ENCODE data around the gene PRM2.

The PRM2 gene

GRCh38 chr16:11280616-11281522, 4.6 kb upstream of the PRM2 start, which contains the start of gene PRM1:
TSS of gene PRM1 (minus strand) at chr16:11281330. CDS start at chr16:11281238, 92 bp downstream.
- TF ChIP-seq CTCF (IDR thresholded peaks at IDR 0.05; ENCODE audit: low read depth, low read length), result no peak
- no peak within 1 kb of the TSS for H3K4me3 ChIP-seq (ENCODE audit: low read depth, low read length)
- no peaks in the 10 kb centered on the region for H3K27me3 ChIP-seq
- H3K36me3 ChIP-seq, result no peaks in the 10 kb centered on the region
- no peaks in the 10 kb centered on the region for H3K4me1 ChIP-seq
- DNase-seq, result no peak
- H3K9me3 ChIP-seq, result no peaks in the 10 kb centered on the region

- no peak for DNase-seq
- Histone ChIP-seq H3K36me3 (no peaks in the 10 kb centered on the region), H3K9me3 (no peaks in the 10 kb centered on the region), H3K27me3 (no peaks in the 10 kb centered on the region), H3K4me1 (no peaks in the 10 kb centered on the region), H3K4me3 (ENCODE audit: low read depth, low read length) (no peak overlapping the region)
- TF ChIP-seq CTCF (IDR thresholded peaks at IDR 0.05; ENCODE audit: low read depth, low read length), result no peak
Measured at GRCh38 chr16:11278681-11279628, 2.7 kb upstream of the PRM2 start.

- H3K9me3 ChIP-seq, result no peaks in the 10 kb centered on the region
- H3K36me3 ChIP-seq, result no peaks in the 10 kb centered on the region
- no peak for TF ChIP-seq CTCF (IDR thresholded peaks at IDR 0.05; ENCODE audit: low read depth, low read length)
- H3K4me1 ChIP-seq, result no peaks in the 10 kb centered on the region
- H3K4me3 ChIP-seq (ENCODE audit: low read depth, low read length), result no peak overlapping the region
- no peak for DNase-seq
- H3K27me3 ChIP-seq, result no peaks in the 10 kb centered on the region
Measured at GRCh38 chr16:11277607-11278337, 1.5 kb upstream of the PRM2 start.

- Histone ChIP-seq H3K36me3 (no peaks in the 10 kb centered on the region), H3K27me3 (no peaks in the 10 kb centered on the region), H3K4me3 (ENCODE audit: low read depth, low read length) (no peak overlapping the region), H3K9me3 (no peaks in the 10 kb centered on the region), H3K4me1 (no peaks in the 10 kb centered on the region)
- DNase-seq, result no peak
- TF ChIP-seq CTCF (IDR thresholded peaks at IDR 0.05; ENCODE audit: low read depth, low read length), result no peak
Measured at GRCh38 chr16:11276896-11277593, 765 bp upstream of the PRM2 start.

GRCh38 chr16:11274964-11275363, 1.3 kb downstream of the PRM2 start:
- TF ChIP-seq CTCF (IDR thresholded peaks at IDR 0.05; ENCODE audit: low read depth, low read length), result no peak
- Histone ChIP-seq H3K4me3 (ENCODE audit: low read depth, low read length) (no peak overlapping the region), H3K27me3 (no peaks in the 10 kb centered on the region), H3K36me3 (no peaks in the 10 kb centered on the region), H3K9me3 (no peaks in the 10 kb centered on the region), H3K4me1 (no peaks in the 10 kb centered on the region)
- no peak for DNase-seq
